DOHH2 (cell line): Measurements from ENCODE around the gene SH3RF3.

Experiments
- H3F3A ChIP-seq: fragments of 200-600 bp; sonication (generic), shearing (Covaris generic); 2 replicates; pipeline ENCODE4 v1.6.0; 2016; ENCODE audit warnings: antibody characterized with exemption, mild to moderate bottlenecking; ENCODE audit not compliant: control insufficient read depth, insufficient read depth
- H3K27ac ChIP-seq: fragments of 200-600 bp; sonication (generic); 2 replicates; pipeline ENCODE4 v1.5.1; 2014; ENCODE audit warnings: low read depth, mild to moderate bottlenecking, low read length, moderate library complexity
- H3K27me3 ChIP-seq: fragments of 200-600 bp; sonication (generic); 2 replicates; pipeline ENCODE4 v1.6.1; 2014; ENCODE audit warnings: mild to moderate bottlenecking, low read length, mixed read lengths; ENCODE audit not compliant: control insufficient read depth
- H3K36me3 ChIP-seq: fragments of 200-600 bp; sonication (generic); 2 replicates; pipeline ENCODE4 v1.6.1; 2014; ENCODE audit warnings: mild to moderate bottlenecking, low read length, moderate library complexity, mixed read lengths; ENCODE audit not compliant: control insufficient read depth
- H3K4me1 ChIP-seq: fragments of 200-600 bp; sonication (generic); 2 replicates; pipeline ENCODE4 v1.6.1; 2014; ENCODE audit warnings: mild to moderate bottlenecking, low read length, mixed read lengths; ENCODE audit not compliant: control insufficient read depth
- H3K4me2 ChIP-seq: fragments of 200-600 bp; sonication (generic); 2 replicates; pipeline ENCODE4 v1.6.0; 2014; ENCODE audit warnings: mild to moderate bottlenecking, low read length, moderate library complexity
- H3K4me3 ChIP-seq: fragments of 200-600 bp; sonication (generic); 2 replicates; pipeline ENCODE4 v1.5.1; 2014; ENCODE audit warnings: mild to moderate bottlenecking, low read length, mixed read lengths
- H3K79me2 ChIP-seq: fragments of 200-600 bp; sonication (generic); 2 replicates; pipeline ENCODE4 v1.6.1; 2014; ENCODE audit warnings: mild to moderate bottlenecking, low read length, mixed read lengths; ENCODE audit not compliant: control insufficient read depth
- H3K9me2 ChIP-seq: fragments of 200-600 bp; sonication (generic); replicated peaks from 2 replicates; pipeline ENCODE4 v1.6.1; 2014; ENCODE audit warnings: mild to moderate bottlenecking, low read length, mixed read lengths; ENCODE audit not compliant: control insufficient read depth
- H3K9me3 ChIP-seq: fragments of 200-600 bp; sonication (generic); 2 replicates; pipeline ENCODE4 v1.6.1; 2014; ENCODE audit warnings: antibody characterized with exemption, low read length, mixed read lengths; ENCODE audit not compliant: control insufficient read depth, insufficient read depth
- H4K20me1 ChIP-seq: fragments of 200-600 bp; sonication (generic); 2 replicates; pipeline ENCODE4 v1.6.0; 2014; ENCODE audit warnings: low read depth, mild to moderate bottlenecking, antibody characterized with exemption, low read length, moderate library complexity; ENCODE audit not compliant: control insufficient read depth, insufficient read depth
- CTCF ChIP-seq: fragments of 200-600 bp; sonication (generic); IDR thresholded peaks from one replicate; pipeline ENCODE4 v1.5.1; 2014; ENCODE audit warnings: antibody characterized with exemption, mild to moderate bottlenecking, low read depth, low read length; ENCODE audit not compliant: poor library complexity, severe bottlenecking
- EZH2phosphoT487 ChIP-seq: fragments of 200-600 bp; sonication (generic); IDR thresholded peaks from 2 replicates; pipeline ENCODE4 v1.6.1; 2017; ENCODE audit warnings: borderline replicate concordance, mild to moderate bottlenecking, antibody characterized with exemption, low read length, moderate library complexity, mixed read lengths

The SH3RF3 gene

GRCh38 chr2:109487871-109488655 lies 359.1 kb downstream of the SH3RF3 start:
- no peaks in the 10 kb centered on the region for H3K36me3 ChIP-seq
- no peak overlapping the region for H3K27ac ChIP-seq
- no peaks in the 10 kb centered on the region for H3K9me2 ChIP-seq
- no peak for TF ChIP-seq EZH2phosphoT487
- TF ChIP-seq CTCF: no peak
- H3K9me3 ChIP-seq: no peaks in the 10 kb centered on the region
- no peaks in the 10 kb centered on the region for H3K4me1 ChIP-seq
- no peak overlapping the region for H3K4me3 ChIP-seq
- no peaks in the 10 kb centered on the region for H3K79me2 ChIP-seq
- H3K4me2 ChIP-seq: no peak overlapping the region
- H4K20me1 ChIP-seq: no peaks in the 10 kb centered on the region
- H3K27me3 ChIP-seq: no peaks in the 10 kb centered on the region
- no peaks in the 10 kb centered on the region for H3F3A ChIP-seq

- Histone ChIP-seq H3F3A (no peaks in the 10 kb centered on the region), H3K4me3 (no peak overlapping the region), H4K20me1 (no peaks in the 10 kb centered on the region), H3K79me2 (no peaks in the 10 kb centered on the region), H3K4me2 (no peak overlapping the region), H3K4me1 (no peaks in the 10 kb centered on the region), H3K27me3 (no peaks in the 10 kb centered on the region), H3K9me2 (no peaks in the 10 kb centered on the region), H3K36me3 (no peaks in the 10 kb centered on the region), H3K27ac (no peak overlapping the region), H3K9me3 (no peaks in the 10 kb centered on the region)
- TF ChIP-seq CTCF (no peak), EZH2phosphoT487 (no peak)
These were observed 360.3 kb downstream of the SH3RF3 start for GRCh38 chr2:109489296-109489695.

GRCh38 chr2:109493176-109493935 lies 364.4 kb downstream of the SH3RF3 start:
- no peak for TF ChIP-seq CTCF
- TF ChIP-seq EZH2phosphoT487: no peak
- H3K9me3 ChIP-seq: no peaks in the 10 kb centered on the region
- no peak overlapping the region for H3K4me2 ChIP-seq
- no peaks in the 10 kb centered on the region for H3K4me1 ChIP-seq
- no peaks in the 10 kb centered on the region for H3F3A ChIP-seq
- H3K27me3 ChIP-seq: no peaks in the 10 kb centered on the region
- no peaks in the 10 kb centered on the region for H3K36me3 ChIP-seq
- no peak overlapping the region for H3K27ac ChIP-seq
- no peaks in the 10 kb centered on the region for H3K9me2 ChIP-seq
- no peaks in the 10 kb centered on the region for H3K79me2 ChIP-seq
- no peak overlapping the region for H3K4me3 ChIP-seq
- H4K20me1 ChIP-seq: no peaks in the 10 kb centered on the region
